ENCODE results near the gene FADS2. TPM values are rescaled to one million over a fixed set of nuclear protein-coding genes. Genes with fewer than 3 reads are reported as not detected.
A peak's percentile ranks its signal among the peaks of the same experiment; 100 is the strongest.

FADS2 gene
- total RNA-seq, 4 donors from 2014 or later = 130 to 455 (median 327) TPM

DNA sequence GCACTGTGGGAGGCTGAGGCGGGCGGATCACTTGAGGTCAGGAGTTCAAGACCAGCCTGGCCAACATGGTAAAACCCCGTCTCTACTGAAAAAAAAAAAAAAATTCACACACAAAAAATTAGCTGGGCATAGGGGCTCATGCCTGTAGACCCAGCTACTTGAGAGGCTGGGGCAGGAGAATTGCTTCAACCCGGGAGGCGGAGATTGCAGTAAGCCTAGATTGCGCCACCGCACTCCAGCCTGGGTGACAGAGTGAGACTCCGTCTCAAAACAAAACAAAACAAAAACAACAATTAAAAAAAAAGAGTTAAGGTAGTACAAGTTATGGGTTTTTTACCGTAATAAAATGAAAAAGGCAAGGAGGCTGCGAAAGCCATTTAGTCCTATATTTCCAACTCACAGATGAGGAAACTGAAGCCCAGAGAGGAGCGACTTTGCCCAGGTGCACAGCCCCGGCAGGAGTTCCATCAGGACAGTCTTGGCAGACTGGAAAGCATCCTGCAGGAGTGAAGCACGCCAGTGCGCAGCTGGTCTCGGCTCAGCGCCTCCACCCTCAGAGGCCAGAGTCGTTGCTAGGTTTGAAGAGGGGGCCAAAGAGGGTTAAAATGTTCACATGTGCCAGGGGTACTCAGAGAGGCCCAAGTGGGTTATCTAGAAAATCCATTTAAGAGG lies 67.1 kb downstream of the FADS2 start:
- Histone ChIP-seq H3K4me1 (peaks cover 22% of the 10 kb centered on the region), H3K4me3 (no peak overlapping the region), H3K27me3 (no peaks in the 10 kb centered on the region), H3K9me3 (no peaks in the 10 kb centered on the region), H3K27ac (no peak overlapping the region), H3K36me3 (peaks cover 9% of the 10 kb centered on the region)
- TF ChIP-seq, protein P1, sequence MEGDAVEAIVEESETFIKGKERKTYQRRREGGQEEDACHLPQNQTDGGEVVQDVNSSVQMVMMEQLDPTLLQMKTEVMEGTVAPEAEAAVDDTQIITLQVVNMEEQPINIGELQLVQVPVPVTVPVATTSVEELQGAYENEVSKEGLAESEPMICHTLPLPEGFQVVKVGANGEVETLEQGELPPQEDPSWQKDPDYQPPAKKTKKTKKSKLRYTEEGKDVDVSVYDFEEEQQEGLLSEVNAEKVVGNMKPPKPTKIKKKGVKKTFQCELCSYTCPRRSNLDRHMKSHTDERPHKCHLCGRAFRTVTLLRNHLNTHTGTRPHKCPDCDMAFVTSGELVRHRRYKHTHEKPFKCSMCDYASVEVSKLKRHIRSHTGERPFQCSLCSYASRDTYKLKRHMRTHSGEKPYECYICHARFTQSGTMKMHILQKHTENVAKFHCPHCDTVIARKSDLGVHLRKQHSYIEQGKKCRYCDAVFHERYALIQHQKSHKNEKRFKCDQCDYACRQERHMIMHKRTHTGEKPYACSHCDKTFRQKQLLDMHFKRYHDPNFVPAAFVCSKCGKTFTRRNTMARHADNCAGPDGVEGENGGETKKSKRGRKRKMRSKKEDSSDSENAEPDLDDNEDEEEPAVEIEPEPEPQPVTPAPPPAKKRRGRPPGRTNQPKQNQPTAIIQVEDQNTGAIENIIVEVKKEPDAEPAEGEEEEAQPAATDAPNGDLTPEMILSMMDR (IDR thresholded peaks at IDR 0.05) = no peak
- TF ChIP-seq EP300 (IDR thresholded peaks at IDR 0.05) = no peak
- TF ChIP-seq POLR2AphosphoS5 (IDR thresholded peaks at IDR 0.05) = no peak
- no peak for TF ChIP-seq POLR2A (IDR thresholded peaks at IDR 0.05)
- DNase-seq (ENCODE audit: low spot score in 2 of 2) = no peak
- WGBS = 78% methylated on average over 17 of the region's 17 CpGs

DNA sequence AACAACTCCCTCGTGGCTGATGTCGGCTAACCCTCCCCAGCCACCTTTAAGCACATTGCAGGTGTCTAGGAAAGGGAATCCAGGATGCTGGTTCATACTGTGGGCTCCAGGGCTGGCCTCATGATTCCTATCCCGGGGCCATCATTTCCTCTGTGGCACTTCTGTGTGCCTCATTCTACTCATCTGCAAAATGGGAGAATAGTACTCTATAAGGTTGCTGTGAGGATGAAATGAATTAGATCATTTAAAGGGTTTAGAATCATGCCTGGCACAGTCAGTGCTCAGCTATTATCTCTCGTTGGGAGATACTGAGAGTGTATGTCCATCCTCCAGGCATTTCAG lies 67.6 kb downstream of the FADS2 start:
- H3K27ac ChIP-seq = no peak overlapping the region
- WGBS = 86% methylated on average over 4 of the region's 4 CpGs
- TF ChIP-seq, protein P1 (IDR thresholded peaks at IDR 0.05) = no peak
- TF ChIP-seq POLR2AphosphoS5 (IDR thresholded peaks at IDR 0.05) = no peak
- TF ChIP-seq EP300 (IDR thresholded peaks at IDR 0.05) = no peak
- TF ChIP-seq POLR2A (IDR thresholded peaks at IDR 0.05) = no peak
- peaks cover 17% of the 10 kb centered on the region for H3K4me1 ChIP-seq
- no peak for DNase-seq (ENCODE audit: low spot score in 2 of 2)
- peaks cover 12% of the 10 kb centered on the region for H3K36me3 ChIP-seq
- H3K4me3 ChIP-seq = no peak overlapping the region
- no peaks in the 10 kb centered on the region for H3K27me3 ChIP-seq
- no peaks in the 10 kb centered on the region for H3K9me3 ChIP-seq

DNA sequence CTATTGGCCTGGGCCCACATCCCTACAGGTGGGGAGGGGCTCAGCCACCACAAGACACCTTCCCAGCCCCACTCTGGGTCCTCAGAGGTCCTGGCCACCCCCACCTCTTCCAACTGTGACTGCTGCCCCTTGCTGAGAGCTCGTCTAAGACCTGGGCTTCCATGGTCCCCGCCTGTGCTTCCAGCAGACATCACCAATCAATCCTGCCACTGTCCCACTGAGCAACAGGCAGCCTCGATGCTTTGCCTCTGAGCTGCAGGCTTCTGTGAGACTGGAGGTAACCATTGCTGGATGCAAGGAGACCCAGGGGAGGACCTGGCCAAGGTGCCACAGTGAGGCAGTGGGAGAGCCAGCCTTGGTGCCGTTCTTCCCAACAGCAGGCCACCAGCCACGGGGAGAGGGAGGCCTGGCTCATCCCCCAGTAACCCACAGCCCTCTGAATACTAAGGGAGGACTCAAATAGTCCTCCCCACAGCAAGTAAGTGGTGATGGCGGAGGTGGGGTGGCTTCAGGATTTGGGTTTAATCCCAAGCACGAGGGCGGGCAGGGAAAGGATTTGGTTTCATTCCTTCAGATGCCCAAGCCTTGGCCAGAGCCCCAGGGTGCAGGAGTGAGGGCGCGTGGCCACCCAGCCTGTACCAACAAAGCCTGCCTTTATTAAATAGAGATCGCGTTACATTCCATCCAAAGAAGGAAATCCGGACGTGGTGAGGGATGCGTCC lies 68.7 kb downstream of the FADS2 start:
- WGBS = 80% methylated on average over 10 of the region's 15 CpGs
- TF ChIP-seq POLR2A (IDR thresholded peaks at IDR 0.05) (no peak), EP300 (IDR thresholded peaks at IDR 0.05) (no peak), POLR2AphosphoS5 (IDR thresholded peaks at IDR 0.05) (no peak)
- TF ChIP-seq, protein P1 (IDR thresholded peaks at IDR 0.05) = no peak

DNA sequence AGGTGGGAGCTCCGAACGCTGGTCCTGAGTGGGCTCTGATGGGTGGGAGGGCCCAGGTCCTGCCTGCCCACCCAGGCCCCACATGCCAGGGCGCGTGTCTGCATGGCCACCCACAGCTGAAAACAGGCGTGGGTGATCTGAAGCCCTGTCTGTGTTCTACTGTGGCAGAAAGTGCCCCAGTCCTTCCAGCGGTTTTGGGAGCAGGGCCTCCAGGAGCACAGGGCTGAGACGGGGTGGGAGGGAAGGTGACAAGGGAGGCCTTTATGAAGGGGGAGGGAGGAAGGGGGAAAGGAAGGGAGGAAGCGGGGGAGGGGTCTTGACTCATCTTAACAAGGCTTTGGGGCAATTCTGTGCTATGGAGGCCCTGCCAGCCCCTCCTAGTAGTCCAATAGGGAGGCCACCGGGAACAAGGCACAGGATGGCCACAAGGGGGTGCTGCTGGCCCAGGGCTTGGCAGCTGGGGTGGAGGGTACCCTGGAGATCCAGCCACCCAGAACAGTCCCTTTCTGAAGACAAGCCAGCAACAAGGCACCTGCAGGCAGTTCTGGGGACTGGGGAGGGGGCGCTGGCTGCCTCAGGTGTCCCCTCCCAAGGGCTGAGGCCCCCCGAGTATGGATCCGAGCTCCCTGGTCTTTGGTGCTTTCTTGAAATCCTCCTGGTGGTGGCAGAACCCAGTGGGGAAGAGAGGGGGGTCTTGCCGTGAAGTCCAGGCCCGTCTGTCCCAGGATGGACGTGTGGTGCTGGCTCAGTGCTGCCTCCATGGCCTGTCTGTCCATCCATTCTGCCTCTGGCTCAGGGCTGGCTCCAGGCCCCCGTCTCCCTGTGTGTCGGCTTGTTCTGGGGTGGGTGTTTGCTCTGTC lies 69.5 kb downstream of the FADS2 start:
- H3K27ac ChIP-seq = no peak overlapping the region
- no peak overlapping the region for H3K4me3 ChIP-seq
- WGBS = 69% methylated on average over 12 of the region's 17 CpGs
- peak in 1 of 2 donors; percentile 86 for DNase-seq (ENCODE audit: low spot score in 2 of 2)
- H3K9me3 ChIP-seq = no peaks in the 10 kb centered on the region
- no peaks in the 10 kb centered on the region for H3K27me3 ChIP-seq
- H3K36me3 ChIP-seq = peaks cover 29% of the 10 kb centered on the region
- peaks cover 7% of the 10 kb centered on the region for H3K4me1 ChIP-seq
- TF ChIP-seq, protein P1 (IDR thresholded peaks at IDR 0.05) = peak; percentile 61 to 86
- TF ChIP-seq POLR2AphosphoS5 (IDR thresholded peaks at IDR 0.05) = no peak

More for the DNA sequence above, 68.7 kb downstream of the FADS2 start:
- Histone ChIP-seq H3K4me1 (peaks cover 9% of the 10 kb centered on the region), H3K27me3 (no peaks in the 10 kb centered on the region), H3K4me3 (no peak overlapping the region), H3K27ac (no peak overlapping the region), H3K9me3 (no peaks in the 10 kb centered on the region), H3K36me3 (peaks cover 22% of the 10 kb centered on the region)
- no peak for DNase-seq (ENCODE audit: low spot score in 2 of 2)

DNA sequence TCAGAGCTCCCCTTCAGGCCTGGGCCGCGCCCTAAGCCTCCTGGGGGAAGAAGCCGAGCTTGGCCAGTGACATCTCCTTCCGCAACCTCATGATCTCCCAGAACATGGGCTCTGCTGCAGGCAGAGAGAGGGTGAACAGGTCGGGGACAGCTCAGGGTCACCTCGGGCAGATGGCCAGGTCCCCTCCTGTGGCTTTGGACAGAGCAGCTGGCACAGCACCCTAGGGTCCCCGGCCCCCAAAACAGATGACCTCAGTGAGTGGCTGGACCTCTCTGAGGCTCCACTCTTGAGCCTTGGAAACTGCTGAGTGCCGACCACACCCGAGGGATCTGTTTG lies 70.1 kb downstream of the FADS2 start:
- no peaks in the 10 kb centered on the region for H3K9me3 ChIP-seq
- no peak overlapping the region for H3K4me3 ChIP-seq
- no peaks in the 10 kb centered on the region for H3K27me3 ChIP-seq
- H3K27ac ChIP-seq = no peak overlapping the region
- TF ChIP-seq POLR2A (IDR thresholded peaks at IDR 0.05) (no peak), POLR2AphosphoS5 (IDR thresholded peaks at IDR 0.05) (no peak), EP300 (IDR thresholded peaks at IDR 0.05) (no peak)
- TF ChIP-seq, protein P1 (IDR thresholded peaks at IDR 0.05) = no peak
- DNase-seq (ENCODE audit: low spot score in 2 of 2) = no peak
- WGBS = 46% methylated on average over 3 of the region's 9 CpGs
- H3K36me3 ChIP-seq = peaks cover 29% of the 10 kb centered on the region
- H3K4me1 ChIP-seq = peaks cover 7% of the 10 kb centered on the region
